K562 (cell line): ENCODE data around the gene TENM3. TPM values are rescaled to one million over a fixed set of nuclear protein-coding genes. Genes with fewer than 3 reads are reported as not detected.

ENCODE experiments used
- ATAC-seq: fragments of 200-7000 bp; cut with Tn5 transposase; 3 replicates; pipeline ENCODE4 v1.9.1; 2020; ENCODE audit warnings: moderate library complexity
- BruUV-seq: library from RNA; stranded (reverse); fragments of 400-500 nt; replicated peaks from 2 replicates; lab custom pipeline; 2021; lab: Mats Ljungman, UMichigan
- CTCF ChIA-PET: fragments of 300-600 bp; formaldehyde crosslinking; extraction: SDS; loops from one replicate; lab custom pipeline; 2021; ENCODE audit warnings: low intra/inter-chr PET ratio; lab: Yijun Ruan, JAX
- POLR2A ChIA-PET: fragments of 300-600, 350-650 bp; sonication (Branson Sonifier 250); formaldehyde crosslinking; extraction: SDS; loops from one replicate; lab custom pipeline; 2021; ENCODE audit warnings: antibody characterized with exemption, inconsistent platforms; lab: Yijun Ruan, JAX
- DNase-seq, 4 experiments: peaks; one replicate each; pipeline versions ENCODE4 v3.0.0 to v3.0.0-alpha.2; 2011 to 2018; ENCODE audit warnings: low spot score in 3 of 4, mixed read lengths in 3 of 4; ENCODE audit errors: extremely low read depth in 1 of 4
- FAIRE-seq: peaks from 2 replicates; lab custom pipeline; 2011; peaks lifted over from hg19 to GRCh38; lab: Jason Lieb, UNC
- H2AFZ ChIP-seq: 2 replicates; pipeline ENCODE4 v1.6.0; 2011; ENCODE audit warnings: low read depth, low read length, control low read depth, inconsistent platforms
- H3K27ac ChIP-seq: fragments of 200-600 bp; 3 replicates; pipeline ENCODE4 v1.8.0; 2011; ENCODE audit warnings: low read depth, mild to moderate bottlenecking, control low read depth, inconsistent platforms, low read length, moderate library complexity, mixed read lengths; ENCODE audit errors: extremely low read depth
- H3K27me3 ChIP-seq, 2 experiments: fragments of 300-600 bp in 1 of 2; 2 replicates in 1 of 2; 3 replicates in 1 of 2; pipeline versions ENCODE4 v1.6.0 to v1.8.0; 2011; ENCODE audit warnings: inconsistent platforms in 2 of 2, low read length in 2 of 2, mild to moderate bottlenecking in 1 of 2, mixed read lengths in 1 of 2, moderate library complexity in 1 of 2; ENCODE audit not compliant: control insufficient read depth in 2 of 2, insufficient read depth in 2 of 2
- H3K36me3 ChIP-seq: fragments of 300-600 bp; 3 replicates; pipeline ENCODE4 v1.8.0; 2011; ENCODE audit warnings: mild to moderate bottlenecking, low read length, inconsistent platforms; ENCODE audit not compliant: control insufficient read depth, insufficient read depth
- H3K4me1 ChIP-seq, 2 experiments: fragments of 200-600 bp in 1 of 2; replicated peaks in 1 of 2; 2 replicates in 1 of 2; 3 replicates in 1 of 2; pipeline versions ENCODE4 v1.5.1 to v1.8.0; 2011; ENCODE audit warnings: inconsistent platforms in 2 of 2, low read length in 2 of 2, mild to moderate bottlenecking in 1 of 2, mixed read lengths in 1 of 2, moderate library complexity in 1 of 2; ENCODE audit not compliant: control insufficient read depth in 2 of 2, insufficient read depth in 2 of 2
- H3K4me2 ChIP-seq: 2 replicates; pipeline ENCODE4 v1.6.1; 2011; ENCODE audit warnings: low read length, control low read depth, inconsistent platforms, mixed read lengths; ENCODE audit not compliant: insufficient read depth
- H3K4me3 ChIP-seq: fragments of 200-600 bp; sonication (generic), shearing (Covaris generic); 2 replicates; pipeline ENCODE4 v1.5.1; 2016; ENCODE audit warnings: control low read depth, inconsistent platforms
- H3K79me2 ChIP-seq: fragments of 200-600 bp; 3 replicates; pipeline ENCODE4 v1.8.0; 2011; ENCODE audit warnings: low read length, inconsistent platforms; ENCODE audit not compliant: control insufficient read depth, insufficient read depth
- H3K9ac ChIP-seq, 2 experiments: 2 replicates each; pipeline versions ENCODE4 v1.6.0 to v1.6.1; 2011; ENCODE audit warnings: low read depth in 2 of 2, low read length in 2 of 2, control low read depth in 1 of 2, inconsistent platforms in 1 of 2, mild to moderate bottlenecking in 1 of 2, mixed read lengths in 1 of 2; ENCODE audit not compliant: insufficient read depth in 1 of 2
- H3K9me1 ChIP-seq: one replicate; pipeline ENCODE4 v1.6.0; 2011; ENCODE audit warnings: inconsistent platforms, mild to moderate bottlenecking, low read length, moderate library complexity; ENCODE audit not compliant: control insufficient read depth, insufficient read depth
- H3K9me3 ChIP-seq: replicated peaks from 2 replicates; pipeline ENCODE4 v1.5.1; 2011; ENCODE audit warnings: low read depth, low read length, inconsistent platforms; ENCODE audit not compliant: control insufficient read depth, insufficient read depth
- H4K20me1 ChIP-seq: replicated peaks from 2 replicates; pipeline ENCODE4 v1.6.1; 2011; ENCODE audit warnings: low read length, inconsistent platforms, mixed read lengths; ENCODE audit not compliant: control insufficient read depth, insufficient read depth
- CTCF ChIP-seq, 3 experiments: IDR thresholded peaks in 2 of 3; conservative IDR thresholded peaks in 1 of 3; 2 replicates each; pipeline ENCODE4 v1.5.1; 2011 to 2012; ENCODE audit warnings: low read length in 3 of 3, mild to moderate bottlenecking in 3 of 3, control low read depth in 2 of 3, improper control_type of control experiment in 1 of 3, inconsistent platforms in 1 of 3, low read depth in 1 of 3, mixed read lengths in 1 of 3, moderate library complexity in 1 of 3; ENCODE audit not compliant: insufficient read depth in 2 of 3
- LARP7 ChIP-seq: fragments of 450-650 bp; IDR thresholded peaks from 2 replicates; pipeline ENCODE4 v1.6.1; 2016
- MLX ChIP-seq, 2 experiments: fragments of 450-650 bp in 1 of 2; sonication (generic) in 1 of 2; formaldehyde crosslinking; conservative IDR thresholded peaks; 2 replicates each; pipeline versions ENCODE4 v1.4.0 to v1.8.1; 2020 to 2022; ENCODE audit warnings: mild to moderate bottlenecking in 1 of 2, missing genetic modification reagents in 1 of 2
- NBN ChIP-seq: fragments of 450-650 bp; IDR thresholded peaks from 2 replicates; pipeline ENCODE4 v1.6.1; 2016; ENCODE audit warnings: low read depth, mild to moderate bottlenecking
- PHB2 ChIP-seq: fragments of 450-650 bp; IDR thresholded peaks from 2 replicates; pipeline ENCODE4 v1.6.1; 2017; ENCODE audit warnings: low read depth
- RBM22 ChIP-seq: fragments of 200-400 bp; formaldehyde crosslinking; IDR thresholded peaks from 2 replicates; pipeline ENCODE4 v1.6.1; 2018; ENCODE audit warnings: low read length, low read depth; ENCODE audit not compliant: poor library complexity, severe bottlenecking
- SREBF1 ChIP-seq: fragments of 150-350 bp; IDR thresholded peaks from 2 replicates; pipeline ENCODE4 v1.6.1; 2014; ENCODE audit warnings: antibody characterized with exemption, low read depth, low read length, borderline replicate concordance
- U2AF2 ChIP-seq: fragments of 200-400 bp; formaldehyde crosslinking; optimal IDR thresholded peaks from 2 replicates; pipeline ENCODE3; 2017; ENCODE audit warnings: low read depth, mild to moderate bottlenecking, low read length
- UBTF ChIP-seq, 2 experiments: IDR thresholded peaks; 2 replicates each; pipeline ENCODE4 v1.6.1; 2012; ENCODE audit warnings: improper control_type of control experiment in 2 of 2, low read depth in 2 of 2, low read length in 2 of 2, borderline replicate concordance in 1 of 2
- USF2 ChIP-seq: sonication (generic); formaldehyde crosslinking; IDR thresholded peaks from 2 replicates; pipeline ENCODE4 v1.5.0; 2020; ENCODE audit warnings: missing genetic modification reagents
- ZBTB49 ChIP-seq: sonication (generic); formaldehyde crosslinking; IDR thresholded peaks from 2 replicates; pipeline ENCODE4 v1.8.0; 2022; ENCODE audit warnings: missing genetic modification reagents, mild to moderate bottlenecking, borderline replicate concordance
- ZFPM2 ChIP-seq: fragments of 250-450 bp; sonication (Bioruptor Pico); IDR thresholded peaks from 2 replicates; pipeline ENCODE4 v1.5.1; 2022; ENCODE audit warnings: mild to moderate bottlenecking
- WGBS: fragments of 100-300 bp; shearing (Covaris generic); methylation state at CpG from one replicate; pipeline ENCODE4 v1.1.6; 2016; ENCODE audit warnings: low coverage, mixed read lengths; ENCODE audit not compliant: insufficient coverage; ENCODE audit errors: missing lambda C conversion rate; 5-methylcytosine and 5-hydroxymethylcytosine counted together
- in situ Hi-C: fragments of 300-500 bp; cut with MboI; formaldehyde crosslinking; loops from 4 replicates; pipeline ENCODE4 v1.15.0; 2018; ENCODE audit warnings: inconsistent platforms, mixed read lengths
- intact Hi-C: fragments of 100-400 bp; cut with micrococcal nuclease; formaldehyde crosslinking; loops from 2 replicates; pipeline ENCODE4 v1.14.2; 2022
- polyA plus RNA-seq, 8 experiments: library from polyadenylated mRNA; depleted of rRNA in 4 of 8; stranded (reverse) in 5 of 8; unstranded in 3 of 8; fragments of >200 nt; fragmentation: Nextera tagmentation in 2 of 8; fragmentation: Illumina TruSeq in 1 of 8; extraction: Ambion mirVana in 2 of 8; extraction: Trizol in 1 of 8; gene quantifications; 2 replicates each; pipeline versions ENCODE4 v1.2.1 to v1.2.3, GENCODE V29; 2011 to 2014; ENCODE audit warnings: inconsistent platforms in 1 of 8, missing spikeins in 1 of 8
- total RNA-seq, 7 experiments: library from RNA; depleted of rRNA in 6 of 7; stranded (reverse); fragments of >200 nt in 6 of 7; fragmentation: Illumina TruSeq in 2 of 7; extraction: Trizol in 2 of 7; gene quantifications; 2 replicates each; pipeline versions ENCODE4 v1.2.1 to v1.2.3, GENCODE V29; 2011 to 2021; ENCODE audit warnings: low replicate concordance in 1 of 7

TENM3 gene
- total and polyA plus RNA-seq, 9 of the 15 experiments (the other 6 are each of a cell fraction or from before 2014, with no cell fraction given): 0.01 to 0.02 TPM; not detected in 7

- H3K4me2 ChIP-seq: no peak overlapping the region
- H3K9me1 ChIP-seq: no peaks in the 10 kb centered on the region
- WGBS: 0% methylated on average over 5 of the region's 5 CpGs
- TF ChIP-seq NBN (no peak), U2AF2 (no peak), CTCF (IDR thresholded peaks at IDR 0.05 in 2 of 3, conservative IDR thresholded peaks at IDR 0.05 in 1 of 3; ENCODE audit: insufficient read depth in 2 of 3, low read depth in 1 of 3, low read length in 3 of 3) (no peak), LARP7 (no peak), SREBF1 (no peak), UBTF (IDR thresholded peaks at IDR 0.05; ENCODE audit: borderline replicate concordance in 1 of 2, low read depth in 2 of 2, low read length in 2 of 2) (no peak), RBM22 (no peak), ZFPM2 (no peak), USF2 (no peak), PHB2 (no peak), ZBTB49 (CRISPR knock-in tag) (no peak), MLX (CRISPR knock-in tag; conservative IDR thresholded peaks at IDR 0.05) (no peak)
- DNase-seq (no peak), FAIRE-seq (no peak), ATAC-seq (no peak)
- H2AFZ ChIP-seq: no peak overlapping the region
- no TSS peak for BruUV-seq
- no peaks in the 10 kb centered on the region for H3K4me1 ChIP-seq
- CTCF ChIA-PET: no interaction called here
- no peak overlapping the region for H3K4me3 ChIP-seq
- no peaks in the 10 kb centered on the region for H4K20me1 ChIP-seq
- in situ Hi-C loops (no loop called here), intact Hi-C loops (no loop called here)
- H3K27me3 ChIP-seq: no peaks in the 10 kb centered on the region
- no peaks in the 10 kb centered on the region for H3K36me3 ChIP-seq
- no peaks in the 10 kb centered on the region for H3K79me2 ChIP-seq
- POLR2A ChIA-PET: no interaction called here
- no peak overlapping the region for H3K9ac ChIP-seq
- H3K9me3 ChIP-seq: no peaks in the 10 kb centered on the region
- no peak overlapping the region for H3K27ac ChIP-seq
These were observed 331.5 kb downstream of the TENM3 start for GRCh38 chr4:182574706-182575105.
